ENCODE data around the gene OS9.

The OS9 gene

DNA sequence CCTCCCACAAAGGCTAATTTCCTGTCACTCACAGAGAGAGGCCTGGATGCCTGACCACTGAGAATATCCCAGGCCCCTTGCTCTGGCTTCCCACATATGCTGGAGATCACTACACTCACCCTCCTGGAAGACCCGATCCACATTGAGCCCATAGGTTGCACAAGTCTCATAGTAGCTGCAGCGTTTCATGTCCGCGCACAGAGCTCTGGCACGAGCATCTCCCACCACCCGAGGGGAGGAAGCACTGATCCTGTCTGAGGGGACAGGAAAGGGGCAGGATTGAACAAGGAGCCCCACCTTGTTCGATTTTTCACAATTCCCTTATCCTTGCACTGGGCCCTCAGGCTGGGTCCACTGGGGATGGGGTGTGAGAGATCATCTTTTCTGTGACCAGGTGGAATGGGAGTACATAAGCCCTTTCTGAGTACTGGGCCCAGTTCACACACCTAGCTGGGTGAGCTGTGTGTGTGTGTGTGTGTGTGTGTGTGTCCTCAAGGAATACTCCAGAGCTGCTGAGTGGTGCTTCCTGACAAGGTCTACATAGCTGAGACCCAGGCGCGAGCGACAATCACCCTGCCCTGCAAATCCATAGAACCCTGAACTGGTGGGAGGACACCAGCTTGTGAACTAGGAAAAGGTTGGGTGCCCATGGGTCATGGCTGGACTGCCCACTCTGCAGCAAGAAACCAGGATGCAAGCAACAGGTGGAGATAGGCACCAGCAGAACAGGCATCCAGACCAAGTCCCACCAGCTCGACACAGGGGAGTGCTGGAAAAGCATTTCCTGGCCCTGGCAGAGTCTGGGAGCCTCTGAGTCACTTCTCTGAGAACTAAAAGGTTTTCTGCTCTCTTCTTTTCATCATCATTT is 39.0 kb downstream of the OS9 start:
- Histone ChIP-seq H3K4me1 (ENCODE audit: control insufficient read depth, insufficient read depth, low read length) (peaks cover 18% of the 10 kb centered on the region), H3K9me3 (replicated peaks; ENCODE audit: low read length) (no peaks in the 10 kb centered on the region), H3K9ac (ENCODE audit: low read depth, low read length) (no peak overlapping the region), H3K36me3 (ENCODE audit: insufficient read depth, low read length) (no peaks in the 10 kb centered on the region), H3K27me3 (ENCODE audit: control insufficient read depth, insufficient read depth, low read length) (peaks cover 56% of the 10 kb centered on the region), H3K4me2 (ENCODE audit: low read length) (no peak overlapping the region), H3K4me3 (ENCODE audit: low read length) (no peak overlapping the region)

DNA sequence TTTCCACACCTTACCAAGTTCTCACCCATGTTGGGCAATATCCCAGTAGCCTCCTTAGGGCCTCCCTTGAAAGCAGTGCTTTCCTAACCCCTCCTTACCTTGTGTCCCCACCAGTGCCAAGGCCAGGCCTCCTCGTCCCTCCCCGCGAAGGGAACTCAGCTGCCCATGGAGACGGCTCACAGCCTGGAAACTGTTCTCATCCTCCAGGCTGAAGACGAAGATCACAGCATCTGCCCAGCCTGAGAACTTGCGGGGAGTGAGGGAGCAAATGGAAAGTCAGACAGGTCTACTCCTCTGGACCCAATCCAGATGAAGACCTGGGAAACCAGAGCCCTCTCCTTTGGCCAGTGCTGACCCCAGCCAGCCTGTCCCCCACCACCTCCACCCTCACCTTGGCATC is 40.0 kb downstream of the OS9 start:
- H3K27me3 ChIP-seq (ENCODE audit: control insufficient read depth, insufficient read depth, low read length), result peaks cover 57% of the 10 kb centered on the region
- no peaks in the 10 kb centered on the region for H3K9me3 ChIP-seq (replicated peaks; ENCODE audit: low read length)
- no peak overlapping the region for H3K9ac ChIP-seq (ENCODE audit: low read depth, low read length)
- H3K36me3 ChIP-seq (ENCODE audit: insufficient read depth, low read length), result no peaks in the 10 kb centered on the region
- H3K4me3 ChIP-seq (ENCODE audit: low read length), result no peak overlapping the region
- no peak overlapping the region for H3K4me2 ChIP-seq (ENCODE audit: low read length)
- peaks cover 19% of the 10 kb centered on the region for H3K4me1 ChIP-seq (ENCODE audit: control insufficient read depth, insufficient read depth, low read length)

DNA sequence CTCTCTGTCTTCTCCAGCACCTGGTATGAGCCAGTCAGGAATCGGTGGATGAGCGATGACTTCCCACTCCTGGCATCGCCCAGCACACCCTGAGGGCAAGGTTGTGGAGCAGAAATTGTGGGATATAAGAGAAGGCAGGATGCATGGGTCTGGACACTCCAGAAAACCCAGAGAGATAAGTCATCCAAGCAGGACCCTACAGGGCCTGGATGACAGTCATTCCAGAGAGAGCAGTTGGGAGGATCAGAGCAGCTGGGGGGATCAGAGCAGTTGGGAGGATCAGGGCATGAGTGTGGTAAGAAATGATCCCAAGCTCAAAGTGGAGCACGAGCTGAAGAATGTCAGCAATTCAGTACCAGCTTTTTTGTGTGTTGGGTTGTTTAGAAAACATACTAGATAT is 40.7 kb downstream of the OS9 start:
- no peak overlapping the region for H3K4me3 ChIP-seq (ENCODE audit: low read length)
- H3K9me3 ChIP-seq (replicated peaks; ENCODE audit: low read length), result no peaks in the 10 kb centered on the region
- peaks cover 19% of the 10 kb centered on the region for H3K4me1 ChIP-seq (ENCODE audit: control insufficient read depth, insufficient read depth, low read length)
- H3K4me2 ChIP-seq (ENCODE audit: low read length), result no peak overlapping the region
- H3K27me3 ChIP-seq (ENCODE audit: control insufficient read depth, insufficient read depth, low read length), result peaks cover 64% of the 10 kb centered on the region
- H3K36me3 ChIP-seq (ENCODE audit: insufficient read depth, low read length), result no peaks in the 10 kb centered on the region
- H3K9ac ChIP-seq (ENCODE audit: low read depth, low read length), result no peak overlapping the region

DNA sequence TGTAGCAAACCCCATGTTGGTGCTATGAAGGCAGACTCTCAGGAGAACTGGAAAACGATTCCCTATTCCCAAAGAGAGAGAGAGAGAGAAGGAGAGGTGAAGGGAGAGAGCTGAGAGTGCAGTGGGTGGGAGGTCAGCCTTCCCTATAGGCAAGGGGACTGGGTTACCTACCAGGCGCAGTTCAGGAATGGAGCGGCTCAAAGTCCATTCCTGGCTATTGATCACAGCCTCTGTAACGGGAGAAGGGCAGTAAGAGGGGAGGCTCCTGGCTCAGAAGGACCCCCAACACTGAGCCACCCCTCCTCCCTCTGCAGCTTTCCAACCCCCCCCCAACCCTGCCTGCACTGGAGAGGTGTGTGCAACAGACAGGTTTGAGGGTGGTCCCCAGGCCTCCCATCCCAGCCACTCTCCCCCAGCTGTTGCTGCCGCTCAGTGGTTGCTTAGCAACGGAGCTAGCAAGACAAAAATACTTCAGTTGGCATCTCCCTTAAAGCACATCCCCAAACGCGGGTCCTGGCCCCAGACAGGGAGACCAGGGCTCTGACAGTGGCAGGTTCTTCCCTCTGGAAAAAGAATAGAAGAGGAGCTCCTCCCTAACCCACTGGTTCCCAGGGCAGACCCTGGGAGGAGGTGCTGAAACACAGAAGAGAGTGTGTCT is 41.4 kb downstream of the OS9 start:
- peak overlapping the region; percentile 58 for H3K4me3 ChIP-seq (ENCODE audit: low read length)
- no peaks in the 10 kb centered on the region for H3K36me3 ChIP-seq (ENCODE audit: insufficient read depth, low read length)
- H3K27me3 ChIP-seq (ENCODE audit: control insufficient read depth, insufficient read depth, low read length), result peaks cover 68% of the 10 kb centered on the region

DNA sequence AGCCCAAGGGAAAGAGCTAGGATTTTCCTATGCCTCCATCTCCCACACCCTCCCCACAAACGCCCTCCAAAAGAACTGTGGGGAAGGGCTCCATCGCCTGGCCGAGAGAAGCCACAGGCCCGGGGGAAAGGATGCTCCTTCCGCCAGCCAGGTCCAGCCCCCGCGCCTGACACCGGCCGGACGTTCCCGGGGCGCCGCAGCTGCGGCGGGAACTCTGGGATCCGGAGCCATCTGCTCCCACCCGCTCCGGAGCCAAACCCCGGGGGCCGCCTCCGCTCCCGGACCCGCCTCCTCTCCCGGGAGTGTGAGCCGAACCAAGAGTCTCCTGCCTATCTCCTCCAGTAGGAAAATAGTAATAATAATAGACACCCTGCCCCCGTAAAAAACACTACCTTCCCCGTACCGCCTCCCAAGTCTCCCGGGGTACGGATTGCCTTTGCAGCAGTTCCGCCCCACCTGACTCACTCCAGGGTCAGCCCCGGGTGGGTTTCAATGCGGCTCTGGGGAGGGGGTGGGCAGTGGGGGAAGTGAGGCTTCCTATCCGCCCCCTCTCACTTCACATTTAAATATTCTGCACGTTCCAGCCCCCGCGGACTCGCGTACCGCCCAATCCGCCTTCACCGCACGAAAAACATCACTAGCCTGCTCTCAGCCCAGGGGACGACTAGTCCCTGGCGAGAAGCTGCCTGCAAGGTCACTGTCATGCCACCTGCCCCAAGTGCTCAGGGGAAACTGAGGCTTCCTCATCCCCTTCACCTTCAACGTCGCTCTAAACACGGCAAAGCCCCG is 42.2 kb downstream of the OS9 start:
- H3K4me2 ChIP-seq (ENCODE audit: low read length), result peak overlapping the region; percentile 82
- peak overlapping the region; percentile 21 for H3K9ac ChIP-seq (ENCODE audit: low read depth, low read length)
- no peaks in the 10 kb centered on the region for H3K9me3 ChIP-seq (replicated peaks; ENCODE audit: low read length)
- H3K4me3 ChIP-seq (ENCODE audit: low read length), result peak overlapping the region; percentile 58
- peaks cover 75% of the 10 kb centered on the region for H3K27me3 ChIP-seq (ENCODE audit: control insufficient read depth, insufficient read depth, low read length)
- H3K4me1 ChIP-seq (ENCODE audit: control insufficient read depth, insufficient read depth, low read length), result peaks cover 19% of the 10 kb centered on the region
- H3K36me3 ChIP-seq (ENCODE audit: insufficient read depth, low read length), result no peaks in the 10 kb centered on the region

More for the DNA sequence above, 41.4 kb downstream of the OS9 start:
- Histone ChIP-seq H3K9ac (ENCODE audit: low read depth, low read length) (no peak overlapping the region), H3K4me1 (ENCODE audit: control insufficient read depth, insufficient read depth, low read length) (peaks cover 19% of the 10 kb centered on the region), H3K9me3 (replicated peaks; ENCODE audit: low read length) (no peaks in the 10 kb centered on the region), H3K4me2 (ENCODE audit: low read length) (peak overlapping the region; percentile 82)

DNA sequence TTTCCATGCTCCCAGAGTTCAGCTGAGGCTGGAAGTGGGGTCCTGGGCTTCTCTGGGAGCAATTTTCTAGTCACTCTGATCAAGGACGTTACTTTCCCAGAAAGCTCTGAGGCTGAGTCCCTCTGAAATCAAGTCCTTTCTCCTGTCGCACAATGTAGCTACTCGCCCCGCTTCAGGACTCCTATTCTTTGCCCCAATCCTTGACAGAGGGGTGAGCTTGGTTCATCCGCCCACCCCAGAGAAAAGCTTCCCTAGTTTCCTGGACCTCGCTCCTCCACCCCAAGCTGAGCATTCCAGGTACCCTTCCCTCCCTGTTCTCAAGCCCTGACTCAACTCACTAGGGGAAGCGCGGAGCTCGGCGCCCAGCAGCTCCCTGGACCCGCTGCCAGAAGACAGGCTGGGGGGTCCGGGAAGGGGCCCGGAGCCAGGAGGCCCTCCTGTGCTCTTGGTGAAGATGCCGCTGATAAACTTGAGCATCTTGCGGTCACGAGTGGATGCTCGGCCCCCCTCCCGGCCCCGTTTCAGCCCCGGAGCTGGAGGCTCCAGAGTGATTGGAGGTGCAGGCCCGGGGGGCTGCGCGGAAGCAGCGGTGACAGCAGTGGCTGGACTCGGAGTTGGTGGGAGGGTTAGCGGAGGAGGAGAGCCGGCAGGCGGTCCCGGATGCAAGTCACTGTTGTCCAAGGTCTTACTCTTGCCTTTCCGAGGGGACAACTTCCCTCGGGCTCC is 43.0 kb downstream of the OS9 start:
- Histone ChIP-seq H3K4me1 (ENCODE audit: control insufficient read depth, insufficient read depth, low read length) (peaks cover 19% of the 10 kb centered on the region), H3K9ac (ENCODE audit: low read depth, low read length) (no peak overlapping the region), H3K27me3 (ENCODE audit: control insufficient read depth, insufficient read depth, low read length) (peaks cover 82% of the 10 kb centered on the region), H3K4me3 (ENCODE audit: low read length) (no peak overlapping the region), H3K9me3 (replicated peaks; ENCODE audit: low read length) (no peaks in the 10 kb centered on the region), H3K4me2 (ENCODE audit: low read length) (peak overlapping the region; percentile 82), H3K36me3 (ENCODE audit: insufficient read depth, low read length) (no peaks in the 10 kb centered on the region)

DNA sequence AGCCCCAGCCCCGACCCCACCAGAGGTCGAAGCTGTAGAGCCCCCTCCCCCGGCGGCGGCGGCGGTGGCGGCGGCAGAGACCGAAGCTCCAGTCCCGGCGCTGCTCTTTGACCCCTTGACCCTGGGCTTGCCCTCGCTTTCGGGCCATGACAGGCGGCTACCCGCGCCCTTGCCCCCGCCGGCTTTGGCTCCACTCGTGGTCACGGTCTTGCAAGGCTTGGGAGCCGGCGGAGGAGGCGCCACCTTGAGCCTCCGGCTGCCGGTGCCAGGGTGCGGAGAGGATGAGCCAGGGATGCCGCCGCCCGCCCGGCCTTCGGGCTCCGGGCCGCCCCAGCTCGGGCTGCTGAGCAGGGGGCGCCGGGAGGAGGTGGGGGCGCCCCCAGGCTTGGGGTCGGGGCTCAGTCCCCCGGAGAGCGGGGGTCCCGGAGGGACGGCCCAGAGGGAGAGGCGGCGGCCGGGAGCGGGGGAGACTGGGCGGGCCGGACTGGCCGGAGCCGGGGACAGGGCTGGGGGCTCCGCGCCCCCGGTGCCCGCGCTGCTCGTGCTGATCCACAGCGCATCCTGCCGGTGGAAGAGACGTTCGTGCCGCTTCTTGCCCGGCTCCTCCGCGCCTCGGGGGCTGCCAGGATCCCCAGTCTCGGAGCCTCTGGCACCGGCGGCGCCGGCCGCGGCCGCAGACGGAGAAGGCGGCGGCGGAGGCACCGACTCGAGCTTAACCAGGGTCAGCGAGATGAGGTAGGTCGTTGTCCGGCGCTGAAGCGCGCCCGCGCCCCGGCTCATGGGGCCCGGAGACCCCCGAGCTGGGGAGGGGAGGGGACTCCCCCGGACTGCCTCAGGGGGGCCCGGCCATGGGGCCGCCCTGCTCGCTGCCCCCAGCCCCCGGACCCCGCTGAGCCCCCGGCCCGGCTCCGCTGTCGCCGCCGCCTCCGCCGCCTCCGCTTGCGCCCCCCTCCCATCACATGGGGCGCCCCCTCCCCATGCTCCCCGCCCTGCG is 43.8 kb downstream of the OS9 start:
- Histone ChIP-seq H3K4me2 (ENCODE audit: low read length) (peak overlapping the region; percentile 79), H3K9ac (ENCODE audit: low read depth, low read length) (no peak overlapping the region), H3K4me1 (ENCODE audit: control insufficient read depth, insufficient read depth, low read length) (peaks cover 19% of the 10 kb centered on the region), H3K27me3 (ENCODE audit: control insufficient read depth, insufficient read depth, low read length) (peaks cover 84% of the 10 kb centered on the region), H3K4me3 (ENCODE audit: low read length) (peak overlapping the region; percentile 42), H3K9me3 (replicated peaks; ENCODE audit: low read length) (no peaks in the 10 kb centered on the region), H3K36me3 (ENCODE audit: insufficient read depth, low read length) (no peaks in the 10 kb centered on the region)

DNA sequence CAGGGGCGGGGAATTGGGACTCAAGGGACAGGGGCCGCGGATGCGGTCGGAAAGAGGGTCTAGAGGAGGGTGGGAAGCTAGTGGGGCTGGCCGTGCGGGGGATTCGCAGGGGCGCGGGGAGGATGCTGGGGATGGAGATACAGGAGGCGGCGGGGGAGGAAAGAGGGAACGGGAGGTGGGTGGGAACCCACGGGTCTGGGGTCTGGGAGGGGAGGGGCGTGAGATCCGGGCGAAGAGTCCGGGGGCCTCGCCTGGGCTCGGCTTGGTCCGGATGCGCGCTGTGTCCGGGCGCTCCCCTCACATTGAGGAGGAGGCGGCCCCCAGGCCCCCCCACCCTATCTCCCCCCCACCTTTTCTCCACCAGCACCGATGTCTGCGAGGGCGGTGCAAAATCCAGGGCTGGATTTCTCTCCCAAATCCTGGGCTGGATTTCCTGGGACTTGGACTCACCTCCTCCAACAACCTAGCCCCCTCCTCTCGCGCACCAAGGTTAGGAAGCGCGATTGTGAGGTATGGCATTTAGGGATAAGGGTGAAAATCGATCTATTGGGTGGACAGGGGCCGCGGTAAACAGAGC is 44.8 kb downstream of the OS9 start, which contains the start of gene AGAP2:
AGAP2 (minus strand) TSS at position 82 of the 577 bp plus-strand sequence. CDS start 496 bp downstream, outside the sequence.
- peaks cover 78% of the 10 kb centered on the region for H3K27me3 ChIP-seq (ENCODE audit: control insufficient read depth, insufficient read depth, low read length)
- H3K4me1 ChIP-seq (ENCODE audit: control insufficient read depth, insufficient read depth, low read length), result peaks cover 19% of the 10 kb centered on the region
- no peak within 1 kb of the TSS for H3K9ac ChIP-seq (ENCODE audit: low read depth, low read length)
- no peaks in the 10 kb centered on the region for H3K9me3 ChIP-seq (replicated peaks; ENCODE audit: low read length)
- H3K4me2 ChIP-seq (ENCODE audit: low read length), result peak within 1 kb of the TSS; percentile 79
- no peaks in the 10 kb centered on the region for H3K36me3 ChIP-seq (ENCODE audit: insufficient read depth, low read length)
- peak within 1 kb of the TSS; percentile 42 for H3K4me3 ChIP-seq (ENCODE audit: low read length)

DNA sequence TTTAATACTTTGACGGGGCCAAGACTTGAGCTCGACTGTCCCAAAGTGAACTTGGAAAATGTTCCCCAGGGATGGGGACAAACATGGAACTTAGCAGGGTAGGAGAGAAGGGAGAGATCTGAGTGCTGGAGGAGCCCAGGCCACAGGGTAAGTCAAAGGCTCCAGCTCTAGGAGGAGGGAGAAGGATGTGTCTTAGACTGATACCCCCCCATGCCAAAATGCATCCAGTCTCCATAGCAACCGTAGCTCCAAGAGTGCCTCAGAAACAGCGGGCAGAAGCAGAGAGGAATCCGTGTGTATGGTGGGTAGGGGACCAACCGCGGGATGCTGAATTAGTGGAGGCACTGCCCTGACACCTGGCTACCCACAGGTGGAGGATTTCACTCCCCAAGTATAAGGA is 45.5 kb downstream of the OS9 start:
- H3K27me3 ChIP-seq (ENCODE audit: control insufficient read depth, insufficient read depth, low read length), result peaks cover 72% of the 10 kb centered on the region

More for the DNA sequence above, 45.5 kb downstream of the OS9 start:
- no peaks in the 10 kb centered on the region for H3K36me3 ChIP-seq (ENCODE audit: insufficient read depth, low read length)
- no peak overlapping the region for H3K4me2 ChIP-seq (ENCODE audit: low read length)
- no peaks in the 10 kb centered on the region for H3K9me3 ChIP-seq (replicated peaks; ENCODE audit: low read length)
- H3K4me3 ChIP-seq (ENCODE audit: low read length), result no peak overlapping the region
- peaks cover 19% of the 10 kb centered on the region for H3K4me1 ChIP-seq (ENCODE audit: control insufficient read depth, insufficient read depth, low read length)
- no peak overlapping the region for H3K9ac ChIP-seq (ENCODE audit: low read depth, low read length)

Measured in skeletal muscle satellite cell (primary cell).